Heart left ventricle (tissue), 16 donors: ENCODE measurements around the gene DOHH. TPM values are rescaled to one million over a fixed set of nuclear protein-coding genes. Genes with fewer than 3 reads are reported as not detected.

ENCODE experiments used
- ATAC-seq, 4 donors: fragments of 200-7000 bp; cut with Tn5 transposase; one replicate each; pipeline ENCODE4 v1.9.1; 2020 to 2022; ENCODE audit warnings: moderate library complexity in 4 of 4, mild to moderate bottlenecking in 3 of 4, moderate number of reproducible peaks in 1 of 4
- DNase-seq, 5 donors: peaks; one replicate each; pipeline ENCODE4 v3.0.0-alpha.2; 2020
- H3K27ac ChIP-seq, 12 donors: fragments of 200-600 bp; sonication (generic) in 4 of 12; one replicate each; pipeline versions ENCODE4 v1.5.0 to v1.8.0; 2016 to 2022; ENCODE audit warnings: mild to moderate bottlenecking in 2 of 12
- H3K27me3 ChIP-seq, 9 donors: fragments of 200-600 bp; sonication (generic) in 2 of 9; one replicate each; pipeline versions ENCODE4 v1.5.1 to v1.8.0; 2016 to 2022; ENCODE audit warnings: mild to moderate bottlenecking in 3 of 9
- H3K36me3 ChIP-seq, 9 donors: fragments of 200-600 bp; sonication (generic) in 2 of 9; one replicate each; pipeline versions ENCODE4 v1.5.0 to v1.8.0; 2018 to 2022; ENCODE audit warnings: mild to moderate bottlenecking in 2 of 9
- H3K4me1 ChIP-seq, 12 donors: fragments of 200-600 bp; sonication (generic) in 4 of 12; one replicate each; pipeline versions ENCODE4 v1.5.0 to v1.8.0; 2016 to 2022; ENCODE audit warnings: mild to moderate bottlenecking in 3 of 12
- H3K4me3 ChIP-seq, 12 donors: fragments of 200-600 bp; sonication (generic) in 4 of 12; one replicate each; pipeline versions ENCODE4 v1.5.0 to v1.8.0; 2017 to 2022; ENCODE audit warnings: mild to moderate bottlenecking in 9 of 12, moderate library complexity in 4 of 12
- H3K9me3 ChIP-seq, 12 donors: fragments of 200-600 bp; sonication (generic) in 4 of 12; one replicate each; pipeline versions ENCODE4 v1.5.0 to v1.8.0; 2016 to 2022; ENCODE audit warnings: mild to moderate bottlenecking in 1 of 12
- CTCF ChIP-seq, 12 donors: fragments of 200-600 bp; sonication (generic) in 4 of 12; IDR thresholded peaks; one replicate each; pipeline versions ENCODE4 v1.5.0 to v1.8.0; 2018 to 2022; ENCODE audit warnings: antibody characterized with exemption in 12 of 12, mild to moderate bottlenecking in 5 of 12
- POLR2A ChIP-seq, 2 donors: fragments of 450-650 bp; IDR thresholded peaks; one replicate each; pipeline ENCODE4 v1.6.1; 2017; ENCODE audit warnings: antibody characterized with exemption in 2 of 2, mild to moderate bottlenecking in 2 of 2, moderate library complexity in 2 of 2
- WGBS, 4 donors: extraction: QIAGEN DNeasy Blood & Tissue Kit in 2 of 4; methylation state at CpG; one replicate each; pipeline versions ENCODE4 v1.1.5 to v1.1.7; 2013 to 2018; 5-methylcytosine and 5-hydroxymethylcytosine counted together
- intact Hi-C, 10 donors: fragments of 100-400 bp; cut with DNase I; formaldehyde crosslinking; loops; one replicate each; pipeline versions ENCODE4 v1.11.1 to v1.14.2; 2022
- polyA plus RNA-seq, 2 donors: library from polyadenylated mRNA; stranded (reverse); fragments of 200-250 nt; gene quantifications; one replicate each; pipeline ENCODE4 v1.2.3, GENCODE V29; 2013
- total RNA-seq, 9 donors: library from RNA; depleted of rRNA in 2 of 9; stranded (reverse); fragments of >200 nt in 2 of 9; fragmentation: NEBNext Ultra II Directional in 3 of 9; extraction: Animal tissue kit (Norgen Biotek cat#: 25700) in 3 of 9; gene quantifications; one replicate each; pipeline versions ENCODE4 v1.1.0 to v1.2.4, GENCODE V29; 2016 to 2023
- donor health status: ischemic (EF 13 %, LVEDD 7.1; RV severe dilation, severe dysfunction).
- donor health status: healthy with polysubstance abuse.
- donor health status: DM: no; HTN: yes; CAD: no.
- donor health status: DM: no; HTN: no; CAD: no.
- donor health status: ischemic (EF 25% LVEDD 6.9; RV normal size, moderate dysfunction).
- donor health status: ischemic (EF 25% LVEDD 5.7; RV mildly dilated, moderate dysfunction).
- donor health status: healthy.
- donor health status: DM: yes; HTN: yes; CAD: no.
- donor health status: ischemic (EF 35%, LVEDD 5.7; RV mildly dilated, moderate dysfunction).
- donor health status: nonischemic (EF 11% LVEDD 7.7; RV severe dilation, severe dysfunction).
- donor health status: DM: yes; HTN: yes; CAD: no.
- donor health status: PGD.
- donor health status: ischemic (EF 29% LVEDD 5.4; RV normal size, mild dysfunction).
- donor health status: nonischemic (EF 23%, LVEDD 6.1; RV moderate dilation, normal function).

The DOHH gene
- total and polyA plus RNA-seq, 11 donors: 7.4 to 34.3 (median 12.2) TPM

- ATAC-seq (peak in 2 of 4 donors; percentile 7 to 34), DNase-seq (peak in 2 of 5 donors; percentile 55 to 58)
- intact Hi-C loops: no loop called here
- WGBS, 4 donors: 32 to 40% (median 36%) methylated on average over 17 to 22 of the region's 22 CpGs
- Histone ChIP-seq H3K4me3 (peak overlapping the region in 1 of 12 donors; percentile 16), H3K9me3 (no peaks in the 10 kb centered on the region), H3K27ac (peak overlapping the region; percentile 60 to 96 (median 84)), H3K36me3 (peaks cover under 1 to 63% (median 49%) of the 10 kb centered on the region in 9 donors), H3K4me1 (peaks cover 4 to 46% (median 36%) of the 10 kb centered on the region in 12 donors), H3K27me3 (no peaks in the 10 kb centered on the region)
- TF ChIP-seq POLR2A (IDR thresholded peaks at IDR 0.05) (no peak), CTCF (IDR thresholded peaks at IDR 0.05) (no peak)
Measured at GRCh38 chr19:3457528-3458228, 42.8 kb downstream of the DOHH start.

GRCh38 chr19:3456925-3457527 is 43.4 kb downstream of the DOHH start:
- Histone ChIP-seq H3K9me3 (no peaks in the 10 kb centered on the region), H3K27me3 (no peaks in the 10 kb centered on the region), H3K27ac (peak overlapping the region; percentile 60 to 96 (median 84)), H3K4me3 (no peak overlapping the region), H3K36me3 (peaks cover 3 to 63% (median 50%) of the 10 kb centered on the region in 9 donors), H3K4me1 (peaks cover 4 to 46% (median 36%) of the 10 kb centered on the region in 12 donors)
- intact Hi-C loops: no loop called here
- 60 to 78% (median 75%) methylated on average over 13 to 18 of the region's 18 CpGs for WGBS, 4 donors
- ATAC-seq: no peak
- DNase-seq: peak in 1 of 5 donors; percentile 46
- no peak for TF ChIP-seq CTCF (IDR thresholded peaks at IDR 0.05)

- H3K9me3 ChIP-seq: no peaks in the 10 kb centered on the region
- peak overlapping the region in 4 of 12 donors; percentile 60 to 92 (median 86) for H3K27ac ChIP-seq
- no peaks in the 10 kb centered on the region for H3K27me3 ChIP-seq
- intact Hi-C loops: no loop called here
- H3K4me1 ChIP-seq: peaks cover 4 to 50% (median 40%) of the 10 kb centered on the region in 12 donors
- H3K4me3 ChIP-seq: no peak overlapping the region
- no peak for TF ChIP-seq POLR2A (IDR thresholded peaks at IDR 0.05)
- TF ChIP-seq CTCF (IDR thresholded peaks at IDR 0.05): no peak
- ATAC-seq (no peak), DNase-seq (peak in 1 of 5 donors; percentile 55)
- H3K36me3 ChIP-seq: peaks cover 3 to 64% (median 53%) of the 10 kb centered on the region in 9 donors
- 88 to 92% (median 90%) methylated on average over 29 to 37 of the region's 37 CpGs for WGBS, 4 donors
Measured at GRCh38 chr19:3455960-3456601, 44.4 kb downstream of the DOHH start.

DNA sequence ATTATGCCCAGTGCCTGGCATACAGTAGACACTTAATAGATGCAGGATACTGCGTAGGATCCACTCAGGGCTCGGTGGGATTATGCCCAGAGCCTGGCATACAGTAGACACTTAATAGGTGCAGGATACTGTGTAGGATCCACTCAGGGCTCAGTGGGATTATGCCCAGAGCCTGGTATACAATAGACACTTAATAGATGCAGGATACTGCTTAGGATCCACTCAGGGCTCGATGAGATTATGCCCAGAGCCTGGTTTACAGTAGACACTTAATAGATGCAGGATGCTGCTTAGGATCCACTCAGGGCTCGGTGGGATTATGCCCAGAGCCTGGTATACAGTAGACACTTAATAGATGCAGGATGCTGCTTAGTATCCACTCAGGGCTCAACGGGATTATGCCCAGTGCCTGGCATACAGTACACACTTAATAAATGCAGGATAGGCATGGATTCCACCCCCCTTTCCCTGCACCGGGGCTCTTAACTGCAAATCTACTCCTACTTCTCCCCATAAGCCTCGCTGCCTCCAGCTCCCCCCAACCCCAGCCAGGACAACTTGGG is 45.0 kb downstream of the DOHH start:
- intact Hi-C loops: no loop called here
- peaks cover 4 to 56% (median 43%) of the 10 kb centered on the region in 12 donors for H3K4me1 ChIP-seq
- H3K27ac ChIP-seq: peak overlapping the region in 2 of 12 donors; percentile 90 to 92
- TF ChIP-seq CTCF (IDR thresholded peaks at IDR 0.05): no peak
- TF ChIP-seq POLR2A (IDR thresholded peaks at IDR 0.05): no peak
- no peaks in the 10 kb centered on the region for H3K27me3 ChIP-seq
- peaks cover 3 to 66% (median 55%) of the 10 kb centered on the region in 9 donors for H3K36me3 ChIP-seq
- 92 to 97% (median 95%) methylated on average over 7 of the region's 7 CpGs for WGBS, 4 donors
- H3K4me3 ChIP-seq: no peak overlapping the region
- no peak for DNase-seq
- no peak for ATAC-seq
- H3K9me3 ChIP-seq: no peaks in the 10 kb centered on the region
